ENCODE data around the gene KHDC4.

KHDC4 gene

DNA sequence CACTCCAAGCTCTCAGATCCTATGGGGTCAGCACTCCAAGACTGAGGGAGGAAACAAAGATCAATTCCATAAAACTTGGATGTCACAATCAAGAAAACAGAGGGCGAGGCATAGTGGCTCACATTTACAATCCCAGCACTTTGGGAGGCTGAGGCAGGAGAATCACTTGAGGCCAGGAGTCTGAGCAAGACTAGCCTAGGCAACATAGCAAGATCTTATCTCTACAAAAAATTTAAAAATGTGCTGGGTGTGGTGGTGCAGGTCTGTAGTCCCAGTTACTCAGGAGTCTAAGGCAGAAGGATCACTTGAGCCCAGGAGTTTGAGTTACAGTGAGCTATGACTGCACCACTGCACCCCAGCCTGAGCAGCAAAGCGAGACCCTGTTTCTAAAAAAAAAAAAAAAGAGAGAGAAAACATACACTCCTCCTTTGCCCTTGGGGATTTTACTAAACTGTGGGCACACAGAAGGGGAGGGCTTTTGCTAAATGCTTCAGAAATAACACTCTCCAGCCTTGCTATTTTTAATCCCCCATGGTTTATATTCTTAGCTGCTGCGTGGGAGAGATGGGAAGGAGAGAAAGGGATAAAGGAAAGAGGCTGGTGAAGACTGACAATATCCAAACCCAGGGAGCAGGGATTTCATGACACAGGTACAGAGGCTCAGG is 26.0 kb upstream of the KHDC4 start:
- H3K4me1 Mint-ChIP-seq (ENCODE audit: low read depth): peaks cover 21% of the 10 kb centered on the region
- H3K4me3 Mint-ChIP-seq: no peak overlapping the region
- no peaks in the 10 kb centered on the region for H3K27me3 Mint-ChIP-seq
- no peaks in the 10 kb centered on the region for H3K9me3 Mint-ChIP-seq
- H3K36me3 Mint-ChIP-seq (ENCODE audit: low read depth): peaks cover 70% of the 10 kb centered on the region
- peak overlapping the region; percentile 72 for H3K27ac Mint-ChIP-seq

DNA sequence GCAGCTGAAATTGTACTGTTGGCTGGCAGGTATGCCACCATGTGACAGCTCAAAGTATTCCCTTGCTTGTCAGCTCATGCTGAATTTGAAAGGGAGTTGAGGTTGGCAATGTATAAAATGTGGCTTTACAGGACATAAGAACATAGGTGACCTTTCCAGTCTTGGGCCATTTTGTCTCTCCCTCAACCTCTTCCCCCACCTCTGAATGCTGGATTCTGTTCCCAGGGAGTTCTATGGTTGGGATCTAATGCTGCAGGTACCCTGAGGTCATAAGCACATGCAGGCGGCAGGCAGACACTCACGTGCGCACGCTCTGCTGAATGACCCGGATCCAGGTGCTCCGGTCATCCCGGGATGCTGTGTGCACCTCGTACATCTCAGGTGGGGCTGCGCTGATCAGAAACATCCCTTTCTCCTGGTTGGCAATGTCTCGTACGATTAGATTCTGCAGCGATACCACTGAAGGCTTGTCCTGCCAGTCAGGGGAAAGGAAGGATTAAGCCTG is 23.2 kb upstream of the KHDC4 start:
- peaks cover 74% of the 10 kb centered on the region for H3K36me3 Mint-ChIP-seq (ENCODE audit: low read depth)

DNA sequence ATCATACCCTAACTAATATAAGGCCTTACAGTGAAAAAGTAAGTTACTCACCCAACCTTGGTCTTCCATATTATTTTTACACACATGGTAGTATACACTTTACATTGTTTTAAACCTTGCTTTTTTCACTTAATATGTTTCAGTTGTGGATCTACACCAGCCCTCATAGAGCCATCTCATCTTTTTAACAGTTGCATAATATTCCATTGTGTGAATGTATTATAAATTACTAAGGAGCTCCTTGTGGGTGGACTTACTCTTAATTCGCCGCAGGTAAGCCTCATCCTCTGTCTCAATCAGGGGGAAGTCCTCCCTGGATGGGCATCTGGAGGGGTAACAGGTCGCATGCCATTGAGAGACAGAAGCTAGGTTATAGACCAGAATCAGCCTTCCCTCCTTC is 20.4 kb upstream of the KHDC4 start:
- no peak overlapping the region for H3K4me3 Mint-ChIP-seq
- H3K27ac Mint-ChIP-seq: peak overlapping the region; percentile 55
- peaks cover 71% of the 10 kb centered on the region for H3K36me3 Mint-ChIP-seq (ENCODE audit: low read depth)
- H3K9me3 Mint-ChIP-seq: no peaks in the 10 kb centered on the region
- no peaks in the 10 kb centered on the region for H3K27me3 Mint-ChIP-seq
- peaks cover 25% of the 10 kb centered on the region for H3K4me1 Mint-ChIP-seq (ENCODE audit: low read depth)

More for the DNA sequence above, 23.2 kb upstream of the KHDC4 start:
- Mint-ChIP-seq H3K9me3 (no peaks in the 10 kb centered on the region), H3K27ac (no peak overlapping the region), H3K4me3 (no peak overlapping the region), H3K4me1 (ENCODE audit: low read depth) (peaks cover 23% of the 10 kb centered on the region), H3K27me3 (no peaks in the 10 kb centered on the region)

DNA sequence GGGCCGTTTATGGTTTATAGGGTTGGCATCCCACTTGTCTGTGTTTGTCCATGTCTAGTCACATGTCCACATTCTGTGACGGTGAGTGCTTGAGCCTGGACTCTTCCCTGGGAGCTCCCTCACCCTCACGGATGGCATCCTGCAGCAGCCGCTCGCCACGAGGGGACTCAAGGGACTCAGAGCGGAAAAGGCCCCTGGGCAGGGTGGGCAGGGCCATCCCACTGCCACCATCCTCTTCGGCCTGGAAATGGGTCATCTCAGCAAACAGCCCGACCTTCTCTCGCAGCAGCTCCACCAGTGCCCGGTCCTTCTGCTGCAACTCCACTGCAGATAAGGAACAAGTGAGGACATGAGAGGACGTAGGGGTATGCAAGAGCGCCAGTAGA is 18.3 kb upstream of the KHDC4 start:
- peaks cover 37% of the 10 kb centered on the region for H3K4me1 Mint-ChIP-seq (ENCODE audit: low read depth)

DNA sequence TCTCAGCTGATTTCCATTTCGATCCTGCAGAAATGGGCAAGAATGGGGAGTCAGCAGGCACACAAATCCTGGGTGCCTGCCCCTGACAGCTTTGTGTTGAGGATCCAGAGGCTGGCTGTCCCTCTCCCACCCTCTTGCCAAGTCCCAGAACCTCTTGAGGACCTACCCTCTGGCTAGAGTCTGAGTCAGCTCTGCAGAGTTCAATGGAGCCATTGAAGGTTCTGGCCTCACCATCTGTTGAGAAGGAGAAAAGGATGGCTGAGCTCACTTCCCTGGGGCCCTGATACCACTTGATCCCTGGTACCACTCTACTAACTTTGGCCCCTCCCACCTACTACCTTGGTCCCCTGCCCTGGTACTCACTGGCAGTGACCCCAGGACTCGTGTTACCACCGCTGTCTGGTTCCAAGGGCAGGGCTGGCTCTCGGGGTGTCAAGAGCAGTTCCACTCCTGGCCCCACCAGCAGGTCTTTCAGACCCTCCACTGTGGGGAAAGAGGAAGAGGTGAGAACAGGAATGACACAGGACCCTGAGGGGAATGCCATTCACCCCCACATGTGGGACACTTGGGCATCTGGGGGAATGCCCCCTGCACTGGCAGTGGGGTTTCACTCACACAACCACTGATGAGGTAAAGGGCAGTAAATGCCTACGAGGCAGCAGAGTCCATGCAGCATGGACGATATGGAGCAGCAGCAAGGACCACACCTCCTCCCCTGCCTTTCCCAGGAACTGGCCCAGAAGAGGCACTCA is 17.7 kb upstream of the KHDC4 start:
- H3K9me3 Mint-ChIP-seq: no peaks in the 10 kb centered on the region

More for the DNA sequence above, 18.3 kb upstream of the KHDC4 start:
- Mint-ChIP-seq H3K27me3 (no peaks in the 10 kb centered on the region), H3K4me3 (no peak overlapping the region), H3K36me3 (ENCODE audit: low read depth) (peaks cover 66% of the 10 kb centered on the region), H3K9me3 (no peaks in the 10 kb centered on the region), H3K27ac (peak overlapping the region; percentile 65)

DNA sequence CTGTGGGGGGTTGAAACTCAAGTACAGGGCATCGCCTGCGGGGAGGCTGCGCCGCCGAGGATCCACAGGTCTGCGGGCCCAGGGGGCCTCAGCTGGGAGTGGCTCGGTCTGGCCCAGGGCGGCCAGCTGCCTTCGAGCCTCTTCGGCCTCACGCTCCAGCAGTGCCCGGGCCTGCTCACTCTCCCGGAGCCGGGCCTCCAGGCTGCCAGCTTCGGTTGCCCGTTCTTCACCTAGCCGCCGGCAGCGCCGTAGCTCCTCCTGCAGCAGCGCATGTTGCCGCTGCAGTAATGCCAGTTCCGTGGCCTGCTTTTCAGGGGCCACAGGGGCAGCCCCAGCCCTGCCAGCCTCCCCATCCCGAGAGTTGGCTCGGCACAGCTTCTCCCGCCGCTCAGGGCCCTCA is 16.6 kb upstream of the KHDC4 start:
- Mint-ChIP-seq H3K4me1 (ENCODE audit: low read depth) (peaks cover 54% of the 10 kb centered on the region), H3K4me3 (no peak overlapping the region), H3K27me3 (no peaks in the 10 kb centered on the region), H3K9me3 (no peaks in the 10 kb centered on the region), H3K36me3 (ENCODE audit: low read depth) (peaks cover 69% of the 10 kb centered on the region), H3K27ac (no peak overlapping the region)

More for the DNA sequence above, 17.7 kb upstream of the KHDC4 start:
- peaks cover 64% of the 10 kb centered on the region for H3K36me3 Mint-ChIP-seq (ENCODE audit: low read depth)
- no peak overlapping the region for H3K4me3 Mint-ChIP-seq
- H3K27me3 Mint-ChIP-seq: no peaks in the 10 kb centered on the region
- H3K4me1 Mint-ChIP-seq (ENCODE audit: low read depth): peaks cover 43% of the 10 kb centered on the region
- H3K27ac Mint-ChIP-seq: peak overlapping the region; percentile 65

DNA sequence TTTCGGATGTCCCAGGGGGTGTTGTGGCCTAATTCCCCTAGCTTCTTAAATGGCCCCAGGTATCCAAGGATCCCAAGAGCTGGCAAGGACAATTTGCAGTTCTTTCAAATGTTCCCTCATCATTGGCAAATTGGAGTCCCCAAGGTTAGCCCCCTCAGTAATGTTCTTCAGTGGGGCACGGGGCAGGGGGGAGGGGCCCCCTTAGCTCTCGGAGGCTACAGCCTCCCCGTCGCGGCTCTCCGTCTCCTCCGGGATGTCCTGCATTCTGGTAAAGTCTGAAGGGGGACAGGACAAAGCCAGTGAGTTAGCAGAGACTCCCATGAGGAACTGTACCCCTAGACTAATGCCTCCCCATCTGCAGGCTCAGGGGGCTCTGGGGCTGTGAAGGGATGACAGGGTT is 13.5 kb upstream of the KHDC4 start:
- H3K4me1 Mint-ChIP-seq (ENCODE audit: low read depth): peaks cover 75% of the 10 kb centered on the region
- H3K36me3 Mint-ChIP-seq (ENCODE audit: low read depth): peaks cover 54% of the 10 kb centered on the region
- no peaks in the 10 kb centered on the region for H3K27me3 Mint-ChIP-seq
- H3K9me3 Mint-ChIP-seq: no peaks in the 10 kb centered on the region
- peak overlapping the region; percentile 54 for H3K27ac Mint-ChIP-seq
- no peak overlapping the region for H3K4me3 Mint-ChIP-seq

DNA sequence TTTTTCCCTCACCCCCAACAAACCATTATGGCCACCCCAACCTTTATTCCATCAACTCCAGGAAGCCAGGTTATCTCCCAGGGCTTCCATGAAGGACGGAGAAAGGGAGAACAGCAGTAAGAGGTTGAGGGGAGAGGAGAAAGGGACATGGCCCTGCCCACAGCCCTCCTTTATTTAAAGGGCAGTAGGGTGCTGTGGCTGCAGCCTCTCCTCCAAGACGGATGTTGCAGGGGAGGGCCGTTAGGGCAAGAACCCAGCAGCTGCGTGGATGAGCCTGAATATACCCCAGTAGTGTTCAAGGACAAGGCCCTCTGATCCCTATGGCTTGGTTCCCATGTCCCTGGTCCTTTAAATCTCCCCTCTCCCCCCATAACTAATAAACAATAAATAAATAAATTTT is 13.1 kb upstream of the KHDC4 start:
- H3K36me3 Mint-ChIP-seq (ENCODE audit: low read depth): peaks cover 50% of the 10 kb centered on the region
- no peaks in the 10 kb centered on the region for H3K27me3 Mint-ChIP-seq
- peak overlapping the region; percentile 67 for H3K4me3 Mint-ChIP-seq
- peaks cover 75% of the 10 kb centered on the region for H3K4me1 Mint-ChIP-seq (ENCODE audit: low read depth)
- H3K9me3 Mint-ChIP-seq: no peaks in the 10 kb centered on the region
- peak overlapping the region; percentile 93 for H3K27ac Mint-ChIP-seq

DNA sequence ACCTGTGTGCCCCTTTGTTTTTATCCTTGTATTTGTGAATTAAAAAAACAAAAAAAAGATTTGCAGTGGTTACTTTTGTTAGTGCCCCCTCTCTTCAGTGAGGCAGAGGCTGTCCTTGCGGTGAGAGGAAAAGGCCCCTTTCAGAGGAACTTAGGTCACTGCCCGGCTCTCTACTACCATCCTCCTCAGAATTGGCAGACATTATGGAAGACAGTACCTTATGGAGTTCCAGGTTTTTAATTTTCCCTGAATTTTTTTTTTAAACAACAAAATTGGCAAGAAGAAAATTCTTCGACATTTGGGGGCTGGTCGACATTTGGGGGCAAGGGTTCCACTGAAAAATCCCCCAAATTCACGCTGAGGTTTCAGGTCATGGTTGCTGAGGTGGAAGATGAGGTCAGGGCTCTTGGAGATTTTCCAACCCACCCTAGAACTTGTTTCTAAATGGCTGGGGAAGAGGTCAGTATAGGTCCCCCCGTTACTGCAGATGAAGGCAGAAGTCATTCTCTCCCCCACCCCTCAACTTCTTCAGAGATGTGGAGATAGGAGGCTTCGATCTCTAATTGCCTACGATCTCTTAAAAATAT is 12.5 kb upstream of the KHDC4 start:
- H3K9me3 Mint-ChIP-seq: no peaks in the 10 kb centered on the region
- H3K4me3 Mint-ChIP-seq: peak overlapping the region; percentile 67
- H3K27ac Mint-ChIP-seq: peak overlapping the region; percentile 93
- H3K4me1 Mint-ChIP-seq (ENCODE audit: low read depth): peaks cover 75% of the 10 kb centered on the region
- no peaks in the 10 kb centered on the region for H3K27me3 Mint-ChIP-seq
- peaks cover 44% of the 10 kb centered on the region for H3K36me3 Mint-ChIP-seq (ENCODE audit: low read depth)

DNA sequence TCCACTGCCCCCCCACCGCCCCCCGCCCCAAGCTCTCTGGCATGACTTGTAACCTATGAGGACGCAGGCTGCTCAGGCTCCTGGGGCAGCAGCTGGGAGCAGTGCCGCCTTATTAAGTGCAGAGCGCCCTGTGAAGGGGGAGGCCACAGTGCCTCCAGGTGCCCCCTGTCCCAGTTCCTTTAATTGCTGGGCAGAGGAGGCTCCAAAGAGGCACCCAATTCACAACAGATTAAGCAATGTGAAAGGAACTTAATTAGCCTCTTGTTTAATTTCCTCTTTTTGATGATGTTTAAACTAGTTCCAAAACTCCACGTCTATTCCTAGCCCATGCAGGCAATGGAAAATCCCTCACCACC is 10.2 kb upstream of the KHDC4 start:
- no peak overlapping the region for H3K4me3 Mint-ChIP-seq
- H3K4me1 Mint-ChIP-seq (ENCODE audit: low read depth): peaks cover 91% of the 10 kb centered on the region
- peak overlapping the region; percentile 77 for H3K27ac Mint-ChIP-seq

DNA sequence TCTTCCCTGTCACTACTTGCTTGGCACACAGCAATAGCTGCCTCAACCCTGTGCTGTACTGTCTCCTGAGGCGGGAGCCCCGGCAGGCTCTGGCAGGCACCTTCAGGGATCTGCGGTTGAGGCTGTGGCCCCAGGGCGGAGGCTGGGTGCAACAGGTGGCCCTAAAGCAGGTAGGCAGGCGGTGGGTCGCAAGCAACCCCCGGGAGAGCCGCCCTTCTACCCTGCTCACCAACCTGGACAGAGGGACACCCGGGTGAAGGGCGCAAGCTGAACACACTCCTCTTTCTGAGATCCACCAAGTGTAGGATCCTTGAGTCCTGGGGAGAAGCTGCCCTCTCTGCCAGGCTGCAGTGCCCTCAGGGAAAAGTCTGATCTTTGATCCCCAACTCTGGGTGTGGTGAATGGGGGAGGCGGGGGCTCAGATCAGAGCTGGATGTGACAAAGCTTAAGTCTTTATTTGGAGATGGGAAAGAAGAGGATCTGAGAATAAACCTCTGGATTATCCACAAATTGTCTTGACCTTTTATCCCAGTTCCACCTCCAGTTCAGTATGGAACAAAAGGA is 8.4 kb upstream of the KHDC4 start:
- peaks cover 96% of the 10 kb centered on the region for H3K4me1 Mint-ChIP-seq (ENCODE audit: low read depth)
- H3K27ac Mint-ChIP-seq: peak overlapping the region; percentile 55
- H3K9me3 Mint-ChIP-seq: no peaks in the 10 kb centered on the region
- H3K4me3 Mint-ChIP-seq: no peak overlapping the region
- H3K27me3 Mint-ChIP-seq: no peaks in the 10 kb centered on the region
- H3K36me3 Mint-ChIP-seq (ENCODE audit: low read depth): peaks cover 21% of the 10 kb centered on the region

More for the DNA sequence above, 10.2 kb upstream of the KHDC4 start:
- peaks cover 28% of the 10 kb centered on the region for H3K36me3 Mint-ChIP-seq (ENCODE audit: low read depth)
- no peaks in the 10 kb centered on the region for H3K27me3 Mint-ChIP-seq
- H3K9me3 Mint-ChIP-seq: no peaks in the 10 kb centered on the region

DNA sequence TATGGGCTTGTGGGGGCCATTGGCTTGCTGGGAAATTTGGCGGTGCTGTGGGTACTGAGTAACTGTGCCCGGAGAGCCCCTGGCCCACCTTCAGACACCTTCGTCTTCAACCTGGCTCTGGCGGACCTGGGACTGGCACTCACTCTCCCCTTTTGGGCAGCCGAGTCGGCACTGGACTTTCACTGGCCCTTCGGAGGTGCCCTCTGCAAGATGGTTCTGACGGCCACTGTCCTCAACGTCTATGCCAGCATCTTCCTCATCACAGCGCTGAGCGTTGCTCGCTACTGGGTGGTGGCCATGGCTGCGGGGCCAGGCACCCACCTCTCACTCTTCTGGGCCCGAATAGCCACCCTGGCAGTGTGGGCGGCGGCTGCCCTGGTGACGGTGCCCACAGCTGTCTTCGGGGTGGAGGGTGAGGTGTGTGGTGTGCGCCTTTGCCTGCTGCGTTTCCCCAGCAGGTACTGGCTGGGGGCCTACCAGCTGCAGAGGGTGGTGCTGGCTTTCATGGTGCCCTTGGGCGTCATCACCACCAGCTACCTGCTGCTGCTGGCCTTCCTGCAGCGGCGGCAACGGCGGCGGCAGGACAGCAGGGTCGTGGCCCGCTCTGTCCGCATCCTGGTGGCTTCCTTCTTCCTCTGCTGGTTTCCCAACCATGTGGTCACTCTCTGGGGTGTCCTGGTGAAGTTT is 7.8 kb upstream of the KHDC4 start:
- peaks cover 90% of the 10 kb centered on the region for H3K4me1 Mint-ChIP-seq (ENCODE audit: low read depth)
- H3K27me3 Mint-ChIP-seq: no peaks in the 10 kb centered on the region
- H3K27ac Mint-ChIP-seq: peak overlapping the region; percentile 40
- no peak overlapping the region for H3K4me3 Mint-ChIP-seq
- peaks cover 18% of the 10 kb centered on the region for H3K36me3 Mint-ChIP-seq (ENCODE audit: low read depth)
- H3K9me3 Mint-ChIP-seq: no peaks in the 10 kb centered on the region

DNA sequence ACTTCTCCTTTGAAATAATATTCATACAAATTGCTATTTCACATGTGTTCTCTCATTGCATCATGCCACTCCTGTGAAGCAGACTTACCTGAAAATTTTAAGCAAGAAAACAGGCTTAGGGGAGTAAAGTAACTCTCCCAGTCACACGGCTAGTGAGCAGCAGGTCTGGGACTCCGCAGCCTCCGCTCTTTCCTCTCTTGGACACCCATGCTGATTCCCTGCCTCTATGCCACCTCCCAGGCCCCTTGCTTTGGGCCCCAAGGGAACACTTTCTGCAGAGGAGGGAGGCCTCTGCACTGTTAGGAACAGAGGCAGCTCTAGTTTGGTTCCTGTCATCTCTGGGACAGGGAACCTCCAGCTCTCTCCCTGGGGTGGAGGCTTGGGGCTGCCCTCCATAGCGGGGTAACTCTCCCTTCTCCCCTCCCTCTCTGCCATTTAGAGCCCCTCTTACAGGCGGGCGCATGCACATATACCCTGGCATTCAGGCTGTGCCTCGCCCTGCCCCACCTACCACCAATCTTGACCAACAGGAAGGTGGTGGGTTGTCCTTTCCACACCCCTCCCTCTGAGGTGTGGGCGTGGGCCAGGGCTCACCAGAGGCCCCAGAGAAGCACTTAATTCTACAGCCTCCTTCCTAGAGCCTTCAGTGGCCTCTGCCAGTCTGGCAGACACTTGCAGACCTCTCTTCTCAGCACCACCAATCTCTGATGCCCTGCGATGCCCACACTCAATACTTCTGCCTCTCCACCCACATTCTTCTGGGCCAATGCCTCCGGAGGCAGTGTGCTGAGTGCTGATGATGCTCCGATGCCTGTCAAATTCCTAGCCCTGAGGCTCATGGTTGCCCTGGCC is 7.0 kb upstream of the KHDC4 start, which contains the start of gene RXFP4:
RXFP4 (plus strand) TSS at position 646 of the 852 bp plus-strand sequence; CDS start at position 718, 72 bp downstream.
- Mint-ChIP-seq H3K27me3 (no peaks in the 10 kb centered on the region), H3K36me3 (ENCODE audit: low read depth) (peaks cover 10% of the 10 kb centered on the region), H3K4me1 (ENCODE audit: low read depth) (peaks cover 84% of the 10 kb centered on the region), H3K9me3 (no peaks in the 10 kb centered on the region), H3K4me3 (peak within 1 kb of the TSS; percentile 1), H3K27ac (peak within 1 kb of the TSS; percentile 80)

Data from stimulated activated naive CD8-positive, alpha-beta T cell treated with anti-CD3 and anti-CD28 coated beads, Interleukin-15, Interleukin-2, amounts not matched to agents 100 ng/mL and 50 ng/mL, for 24 hours (primary cell).